GM19463 (cell line): ENCODE data around the gene PAFAH1B1.
"Not testable (repeated sequence)": the region's sequence is repeated elsewhere in the genome, so short reads cannot be mapped to it uniquely, and the experiment has no call there.

Source experiments
- ATAC-seq: cut with Tn5 transposase; IDR thresholded peaks from one replicate; pipeline ENCODE4 v1.9.1; 2021; ENCODE audit warnings: mild to moderate bottlenecking, moderate library complexity; ENCODE audit not compliant: unreplicated experiment

Gene PAFAH1B1

DNA sequence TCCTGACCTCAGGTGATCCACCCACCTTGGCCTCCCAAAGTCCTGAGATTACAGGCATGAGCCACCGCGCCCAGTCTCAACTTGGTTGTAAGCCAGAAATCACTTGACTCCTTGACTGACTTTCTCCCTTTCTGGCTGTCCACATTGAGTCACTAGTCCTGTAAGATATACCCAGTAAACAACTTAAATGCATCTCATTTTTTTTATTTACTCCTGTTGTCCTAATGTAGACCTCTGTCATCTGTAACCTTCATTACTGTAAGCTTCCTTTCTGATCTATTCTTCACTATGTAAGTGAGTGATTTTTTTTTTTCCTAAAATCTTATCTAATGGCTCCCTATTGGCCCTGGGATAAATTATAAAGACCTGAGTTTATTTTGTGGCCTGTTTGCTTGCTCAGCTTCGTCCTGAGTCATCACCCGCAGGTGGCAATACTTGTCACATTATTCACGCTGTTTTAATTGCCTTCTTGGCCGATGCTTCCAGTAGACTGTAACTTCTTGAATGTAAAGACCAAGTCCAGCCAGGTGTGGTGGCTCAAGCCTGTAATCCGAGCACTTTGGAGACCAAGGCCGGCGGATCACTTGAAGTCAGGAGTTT, 41.0 kb downstream of the PAFAH1B1 start:
- no peak for ATAC-seq

DNA sequence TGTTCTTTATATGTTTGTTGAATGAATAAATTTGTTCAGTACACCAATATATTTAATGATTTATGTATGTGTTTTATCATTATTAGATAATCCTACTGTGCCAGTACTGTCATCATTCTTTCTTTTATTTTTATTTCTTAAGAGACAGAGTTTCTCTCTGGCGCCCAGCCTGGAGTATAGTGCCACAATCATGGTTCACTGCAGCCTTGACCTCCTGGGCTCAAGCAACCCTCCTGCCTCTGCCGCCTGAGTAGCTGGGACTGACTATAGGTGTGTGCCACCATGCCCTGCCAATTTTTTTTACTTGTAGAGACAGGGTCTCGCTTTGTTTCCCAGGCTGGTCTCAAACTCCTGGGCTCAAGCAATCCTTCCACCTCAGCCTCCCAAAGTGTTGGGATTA, 41.8 kb downstream of the PAFAH1B1 start:
- ATAC-seq, result no peak

DNA sequence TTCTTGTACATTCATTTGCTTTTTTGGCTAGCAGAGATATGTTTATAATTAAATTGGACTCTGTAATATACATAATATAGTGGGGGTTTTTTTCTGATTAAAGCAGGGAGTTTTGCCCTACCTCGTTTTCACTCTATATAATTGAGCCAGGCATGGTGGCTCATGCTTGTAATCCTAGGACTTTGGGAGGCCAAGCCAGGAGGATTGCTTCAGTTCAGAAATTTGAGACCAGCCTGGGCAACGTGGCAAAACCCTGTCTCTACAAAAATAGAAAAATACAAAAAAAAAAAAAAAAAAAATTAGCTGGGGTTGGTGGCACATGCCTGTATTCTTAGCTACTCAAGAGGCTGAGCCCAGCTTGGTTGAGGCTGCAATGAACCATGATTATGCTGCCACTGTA, 42.2 kb downstream of the PAFAH1B1 start:
- no peak for ATAC-seq

DNA sequence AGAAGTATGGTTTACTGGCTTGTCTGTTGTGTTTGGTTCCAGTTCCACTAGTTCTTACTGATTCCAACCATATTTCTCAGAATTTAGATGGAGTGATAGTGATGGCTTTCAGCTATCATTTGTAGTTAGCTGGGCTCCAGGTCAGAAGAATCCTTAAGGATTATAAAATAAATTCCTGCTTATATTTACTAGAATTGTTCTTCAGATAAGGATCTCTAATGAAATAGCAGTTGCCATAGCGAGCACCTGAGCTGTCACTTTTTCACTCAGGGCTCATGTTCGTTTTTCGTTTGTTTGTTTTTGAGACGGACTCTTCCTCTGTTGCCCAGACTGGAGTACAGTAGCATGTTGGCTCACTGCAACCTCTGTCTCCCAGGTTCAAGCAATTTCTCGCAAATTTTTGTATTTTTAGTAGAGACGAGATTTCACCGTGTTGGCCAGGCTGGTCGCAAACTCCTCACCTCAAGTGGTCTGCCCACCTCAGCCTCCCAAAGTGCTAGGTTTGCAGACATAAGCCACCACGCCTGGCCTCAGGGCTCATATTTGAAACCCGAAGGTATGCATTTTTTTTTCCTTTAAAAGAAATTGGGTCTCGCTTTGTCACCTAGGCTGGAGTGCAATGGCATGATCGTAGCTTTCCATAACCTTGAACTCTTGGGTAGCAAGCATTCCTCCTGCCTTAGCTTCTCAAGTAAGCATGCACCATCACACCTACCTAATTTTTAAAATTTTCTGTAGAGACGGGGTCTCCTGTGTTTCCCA, 42.9 kb downstream of the PAFAH1B1 start:
- no peak for ATAC-seq

DNA sequence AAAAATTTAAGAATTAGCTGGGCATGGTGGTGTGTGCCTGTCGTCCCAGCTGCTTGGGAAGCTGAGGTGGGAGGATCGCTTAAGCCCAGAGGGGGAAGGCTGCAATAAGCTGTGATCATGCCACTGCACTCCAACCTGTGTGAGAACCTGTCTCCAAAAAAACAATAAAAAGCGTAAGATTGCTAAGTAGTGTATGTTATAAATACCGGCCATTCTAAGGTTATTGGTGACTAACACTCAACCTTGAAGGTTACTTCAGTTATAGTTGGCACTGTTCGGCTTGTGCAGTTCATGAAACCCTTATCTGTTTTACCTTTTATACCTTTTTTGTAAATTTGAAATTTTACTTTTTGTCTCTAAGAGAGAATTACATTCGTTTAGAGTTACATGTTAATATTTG, 44.0 kb downstream of the PAFAH1B1 start:
- ATAC-seq, result no peak

DNA sequence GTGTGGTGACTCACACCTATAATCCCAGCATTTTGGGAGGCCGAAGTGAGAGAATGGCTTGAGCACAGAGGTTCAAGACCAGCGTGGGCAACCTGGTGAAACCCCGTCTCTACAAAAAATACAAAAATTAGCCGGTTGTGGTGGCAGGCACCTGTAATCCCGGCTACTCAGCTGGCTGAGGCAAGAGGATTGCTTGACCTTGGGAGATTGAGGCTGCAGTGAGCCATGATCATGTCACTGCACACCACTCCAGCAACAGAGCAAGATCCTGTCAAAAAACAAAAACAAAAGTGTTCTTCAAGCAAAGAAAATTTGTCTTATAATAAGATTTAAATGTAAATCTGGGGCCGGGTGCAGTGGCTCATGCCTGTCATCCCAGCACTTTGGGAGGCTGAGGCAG, 51.5 kb downstream of the PAFAH1B1 start:
- no peak for ATAC-seq

DNA sequence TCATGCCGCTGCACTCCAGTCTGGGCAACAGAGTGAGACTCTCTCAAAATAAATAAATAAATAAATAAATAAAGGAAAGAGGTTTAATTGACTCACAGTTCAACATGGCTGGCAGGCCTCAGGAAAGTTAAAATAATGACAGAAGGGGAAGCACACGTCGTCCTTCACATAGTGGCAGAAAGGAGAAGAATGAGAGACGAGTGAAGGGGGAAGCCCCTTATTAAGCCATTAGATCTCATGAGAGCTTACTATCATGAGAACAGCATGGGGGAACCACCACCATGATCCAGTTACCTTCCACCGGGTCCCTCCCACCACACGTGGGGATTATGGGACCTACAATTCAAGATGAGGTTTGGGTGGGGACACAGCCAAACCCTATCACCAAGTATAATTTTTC, 54.5 kb downstream of the PAFAH1B1 start:
- ATAC-seq, result no peak

DNA sequence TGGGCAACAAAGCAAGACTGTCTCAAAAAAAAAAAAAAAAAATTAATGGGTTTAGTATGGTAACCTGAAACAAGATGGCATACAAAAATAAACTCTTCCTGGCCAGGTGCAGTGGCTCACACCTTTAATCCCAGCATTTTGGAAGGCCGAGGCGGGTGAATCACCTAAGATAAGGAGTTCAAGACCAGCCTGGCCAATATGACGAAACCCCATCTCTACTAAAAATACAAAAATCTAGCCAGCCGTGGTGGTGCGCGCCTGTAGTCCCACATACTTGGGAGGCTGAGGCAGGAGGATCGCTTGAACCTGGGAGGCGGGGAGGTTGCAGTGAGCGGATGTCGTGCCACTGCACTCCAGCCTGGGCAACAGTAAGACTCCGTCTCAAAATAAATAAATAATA, 55.7 kb downstream of the PAFAH1B1 start:
- no peak for ATAC-seq

DNA sequence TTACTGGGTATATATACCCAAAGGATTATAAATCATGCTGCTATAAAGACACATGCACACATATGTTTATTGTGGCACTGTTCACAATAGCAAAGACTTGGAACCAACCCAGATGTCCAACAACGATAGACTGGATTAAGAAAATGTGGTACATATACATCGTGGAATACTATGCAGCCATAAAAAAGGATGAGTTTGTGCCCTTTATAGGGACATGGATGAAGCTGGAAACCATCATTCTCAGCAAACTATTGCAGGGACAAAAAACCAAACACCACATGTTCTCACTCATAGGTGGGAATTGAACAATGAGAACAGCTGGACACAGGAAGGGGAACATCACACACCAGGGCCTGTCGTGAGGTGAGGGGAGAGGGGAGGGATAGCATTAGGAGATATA, 59.5 kb downstream of the PAFAH1B1 start:
- ATAC-seq, result not testable (repeated sequence)

DNA sequence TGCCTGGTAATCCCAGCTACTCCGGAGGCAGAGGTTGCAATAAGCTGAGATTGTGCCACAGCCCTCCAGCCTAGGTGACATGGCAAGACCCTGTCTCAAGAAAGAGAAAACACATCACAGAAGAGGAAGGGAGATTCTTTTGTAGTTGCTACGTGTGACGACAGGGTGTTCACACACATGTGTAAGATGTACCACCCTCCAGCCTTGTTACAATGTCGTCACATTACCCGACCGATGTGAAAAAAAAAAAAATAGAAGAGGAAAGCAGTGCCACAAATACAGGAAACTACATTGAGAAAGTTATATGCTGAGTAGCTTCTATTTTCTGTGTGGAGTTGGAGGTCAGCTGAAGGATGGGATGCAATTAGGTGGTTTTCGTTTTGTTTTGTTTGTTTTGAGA, 62.1 kb downstream of the PAFAH1B1 start:
- ATAC-seq, result no peak

DNA sequence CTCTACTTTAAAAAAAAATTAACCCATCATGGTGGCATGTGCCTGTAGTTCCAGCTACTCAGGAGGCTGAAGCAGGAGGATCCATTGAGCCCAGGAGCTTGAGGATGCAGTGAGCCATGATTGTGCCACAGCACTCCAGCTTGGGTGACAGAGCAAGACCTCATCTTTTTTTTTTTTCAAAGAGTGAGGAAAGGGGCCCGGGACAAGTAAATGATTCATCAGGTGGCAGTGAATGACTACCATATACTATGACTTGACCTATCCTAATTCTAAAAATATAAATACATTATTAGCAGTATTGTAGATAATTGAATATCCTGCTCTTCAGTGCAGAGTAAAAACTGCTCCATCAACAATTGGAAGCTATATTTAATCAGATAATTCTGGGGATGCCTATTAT, 62.8 kb downstream of the PAFAH1B1 start:
- no peak for ATAC-seq

DNA sequence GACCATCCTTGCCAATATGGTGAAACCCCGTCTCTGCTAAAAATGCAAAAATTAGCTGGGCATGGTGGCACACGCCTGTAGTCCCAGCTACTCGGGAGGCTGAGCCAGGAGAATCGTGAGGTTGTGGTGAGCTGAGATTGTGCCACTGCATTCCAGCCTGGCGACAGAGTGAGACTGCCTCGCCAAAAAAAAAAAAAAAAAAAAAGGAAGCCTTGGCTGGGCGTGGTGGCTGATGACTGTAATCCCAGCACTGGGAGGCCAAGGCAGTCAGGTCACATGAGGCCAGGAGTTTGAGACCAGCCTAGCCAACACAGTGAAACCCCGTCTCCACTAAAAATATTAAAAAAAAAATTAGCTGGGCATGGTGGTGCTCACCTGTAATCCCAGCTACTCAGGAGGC, 65.9 kb downstream of the PAFAH1B1 start:
- not testable (repeated sequence) for ATAC-seq

DNA sequence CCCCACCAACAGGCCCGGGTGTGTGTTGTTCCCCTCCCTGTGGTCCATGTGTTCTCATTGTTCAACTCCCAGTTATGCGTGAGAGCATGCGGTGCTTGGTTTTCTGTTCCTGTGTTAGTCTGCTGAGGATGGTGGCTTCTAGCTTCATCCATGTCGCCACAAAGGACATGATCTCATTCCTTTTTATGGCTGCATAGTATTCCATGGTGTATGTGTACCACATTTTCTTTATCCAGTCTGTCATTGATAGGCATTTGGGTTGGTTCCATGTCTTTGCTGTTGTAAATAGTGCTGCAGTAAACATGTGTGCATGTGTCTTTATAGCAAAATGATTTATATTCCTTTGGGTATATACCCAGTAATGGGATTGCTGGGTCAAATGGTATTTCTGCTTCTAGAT, 67.0 kb downstream of the PAFAH1B1 start:
- ATAC-seq, result not testable (repeated sequence)

DNA sequence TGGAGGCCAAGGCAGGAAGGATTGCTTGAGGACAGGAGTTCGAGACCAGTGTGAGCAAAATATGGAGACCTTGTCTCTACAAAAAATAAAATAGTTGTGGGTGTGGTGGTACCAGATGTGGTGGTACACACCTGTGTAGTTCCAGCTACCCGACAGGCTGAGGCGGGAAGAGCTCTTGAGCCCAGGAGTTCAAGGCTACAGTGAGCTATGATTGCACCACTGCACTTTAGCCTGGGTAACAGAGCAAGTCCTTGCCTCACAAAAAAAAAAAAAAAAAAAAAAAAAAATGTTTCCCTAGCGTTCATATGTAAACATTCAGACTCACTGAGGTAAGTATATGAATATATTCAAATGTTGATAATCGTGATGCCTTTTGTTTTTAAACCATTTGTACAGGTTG, 78.6 kb downstream of the PAFAH1B1 start:
- no peak for ATAC-seq

DNA sequence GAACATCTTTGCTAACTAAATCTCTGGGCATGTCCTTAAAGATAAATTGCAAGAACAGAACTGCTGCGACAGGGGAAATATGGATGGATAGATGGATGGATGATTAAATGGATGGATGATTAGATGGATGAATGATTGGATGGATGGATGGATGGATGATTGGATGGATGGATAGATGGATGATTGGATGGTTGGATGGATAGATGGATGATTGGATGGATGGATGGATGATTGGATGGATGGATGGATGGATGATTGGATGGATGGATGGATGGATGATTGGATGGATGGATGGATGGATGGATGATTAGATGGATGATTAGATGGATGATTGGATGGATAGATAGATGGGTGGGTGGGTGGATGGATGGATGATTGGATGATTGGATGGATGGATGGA, 85.8 kb downstream of the PAFAH1B1 start:
- ATAC-seq, result not testable (repeated sequence)

DNA sequence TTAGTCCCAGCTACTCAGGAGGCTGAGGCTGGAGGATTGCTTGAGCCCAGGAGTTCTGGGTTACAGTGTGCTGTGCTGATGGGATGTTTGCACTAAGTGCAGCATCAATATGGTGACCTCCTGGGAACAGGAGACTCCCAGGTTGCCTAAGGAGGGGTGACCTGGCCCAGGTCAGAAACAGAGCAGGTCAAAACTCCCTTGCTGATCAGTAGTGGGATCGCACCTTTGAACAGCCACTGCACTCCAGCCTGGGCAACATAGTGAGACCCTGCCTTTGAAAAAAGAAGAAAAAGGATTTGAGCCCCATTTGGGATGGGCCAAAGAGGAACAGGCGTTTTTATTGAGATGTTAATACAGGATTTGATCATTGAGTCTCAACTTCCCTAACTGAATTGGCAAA, 87.5 kb downstream of the PAFAH1B1 start:
- no peak for ATAC-seq

DNA sequence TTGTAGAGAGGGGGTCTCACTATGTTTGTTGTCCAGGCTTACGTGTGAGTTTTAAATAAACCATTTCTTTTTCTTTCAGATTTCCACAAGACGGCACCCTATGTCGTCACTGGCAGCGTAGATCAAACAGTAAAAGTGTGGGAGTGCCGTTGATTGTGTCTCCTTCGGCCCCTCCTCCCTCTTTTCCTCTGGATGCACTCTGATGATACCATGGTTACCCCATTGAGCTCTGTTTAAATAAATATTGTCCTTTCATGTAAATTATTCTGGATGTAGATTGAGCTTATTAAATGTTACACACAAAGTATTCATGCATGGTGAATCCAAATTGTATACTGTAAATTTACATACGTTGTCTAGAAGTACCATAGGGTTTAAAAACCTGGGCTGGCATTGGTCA, 88.2 kb downstream of the PAFAH1B1 start:
- ATAC-seq, result no peak

DNA sequence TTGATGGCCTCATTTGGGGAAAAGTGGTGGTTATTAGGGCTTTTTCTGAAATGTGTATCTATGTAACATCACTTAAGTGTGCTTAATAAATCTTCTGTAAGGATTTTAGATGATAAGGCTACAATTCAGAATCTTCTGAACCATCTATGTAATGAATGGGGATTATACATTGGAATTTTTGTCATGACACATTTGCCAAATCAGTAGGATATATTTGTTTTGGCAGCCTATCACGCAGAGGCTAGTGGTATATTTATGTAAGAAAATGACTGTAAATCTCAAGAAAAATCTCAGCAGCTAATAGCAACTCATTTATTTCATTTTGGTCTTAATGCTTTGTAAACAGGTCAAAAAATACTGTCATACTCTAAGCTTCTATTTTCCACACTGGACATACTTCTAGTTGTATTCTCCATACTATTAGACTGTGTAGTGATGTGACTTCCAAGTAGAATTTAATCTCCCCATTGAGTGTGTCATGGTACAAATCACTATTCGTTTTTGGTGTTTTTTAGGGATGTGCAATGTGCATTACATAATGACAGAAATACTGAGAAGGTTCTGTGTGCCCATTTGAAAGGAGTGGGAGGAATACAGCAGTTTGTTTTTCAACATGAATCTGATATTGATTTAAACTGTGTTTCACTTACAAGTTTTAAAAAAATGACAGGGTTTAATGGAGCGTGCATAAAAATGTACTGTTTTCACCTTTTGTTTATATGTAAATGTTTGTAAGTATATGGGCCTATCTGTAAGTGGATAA, 88.9 kb downstream of the PAFAH1B1 start:
- no peak for ATAC-seq

DNA sequence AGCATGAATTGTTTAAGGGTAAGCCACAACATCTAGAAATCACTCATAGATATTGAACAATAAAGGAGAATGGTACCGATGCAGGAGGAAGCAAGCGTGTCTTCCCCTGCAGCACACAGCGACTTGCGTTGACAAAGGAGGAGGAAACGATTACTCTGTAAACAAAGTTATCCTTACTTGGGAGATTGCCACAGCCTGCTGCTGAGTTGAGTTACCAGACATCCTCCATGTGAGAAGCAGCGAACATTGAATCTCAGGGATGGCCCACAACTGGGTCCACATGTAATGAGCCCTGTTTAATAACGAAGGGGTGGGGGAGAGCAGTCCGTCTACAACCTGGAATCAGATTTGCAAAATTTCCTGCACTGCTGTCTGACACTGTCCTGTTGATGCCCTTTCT, 90.5 kb downstream of the PAFAH1B1 start:
- ATAC-seq, result no peak

DNA sequence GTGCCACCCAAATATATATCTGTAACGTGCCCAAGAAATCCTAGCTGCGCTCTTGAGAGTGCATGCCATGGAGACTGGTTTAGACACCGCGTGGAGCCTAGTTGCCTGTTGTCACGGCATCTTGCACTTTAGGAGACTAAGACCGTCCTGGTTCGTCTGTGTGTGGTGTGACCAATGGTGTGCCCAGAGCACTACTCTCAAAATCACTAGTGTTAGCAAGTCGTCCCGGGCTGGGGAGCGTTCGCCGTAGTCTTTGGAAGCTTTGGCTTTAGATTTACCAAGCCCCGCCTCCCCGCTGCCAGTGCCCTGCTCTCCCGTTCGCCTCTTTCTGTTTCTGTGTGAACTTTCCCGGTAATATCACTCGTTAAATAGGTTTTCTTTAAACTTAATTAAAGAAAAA, 91.1 kb downstream of the PAFAH1B1 start:
- no peak for ATAC-seq

DNA sequence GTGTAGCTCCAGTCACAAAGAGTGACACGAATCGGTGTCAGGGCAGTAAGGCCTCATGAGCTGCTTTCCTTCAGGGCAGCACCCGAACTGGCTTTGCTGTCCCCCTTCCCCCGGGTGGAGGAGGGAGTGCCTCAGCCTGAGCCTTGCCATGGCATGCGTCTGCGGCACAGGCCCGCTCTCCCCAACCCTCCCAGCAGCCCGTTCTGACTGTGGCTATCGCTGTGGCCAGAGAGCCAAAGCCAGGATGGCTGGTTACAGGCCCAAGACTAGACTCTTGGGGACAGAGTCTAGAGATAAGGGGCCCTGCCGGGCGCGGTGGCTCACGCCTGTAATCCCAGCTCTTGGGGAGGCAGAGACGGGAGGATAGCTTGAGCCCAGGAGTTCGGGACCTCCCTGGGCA, 92.2 kb downstream of the PAFAH1B1 start:
- no peak for ATAC-seq

DNA sequence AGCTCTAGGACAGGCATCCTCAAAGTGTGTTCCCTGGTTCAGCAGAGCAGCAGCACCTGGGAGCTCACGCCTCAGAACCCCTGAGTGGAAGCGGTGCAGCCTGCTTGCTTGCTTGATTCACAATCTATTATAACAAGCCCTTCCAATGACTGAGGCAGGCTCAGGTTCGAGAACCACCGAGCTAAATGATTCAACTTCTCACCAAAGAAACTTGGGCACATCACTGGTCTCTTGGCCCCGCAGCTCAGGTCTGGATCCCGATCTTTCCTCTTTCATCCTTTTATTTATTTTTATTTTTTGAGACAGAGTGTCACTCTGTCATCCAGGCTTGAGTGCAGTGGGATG, 93.6 kb downstream of the PAFAH1B1 start:
- ATAC-seq, result no peak
